ENCODE measurements around the gene PLXNA4.

PLXNA4 gene

DNA sequence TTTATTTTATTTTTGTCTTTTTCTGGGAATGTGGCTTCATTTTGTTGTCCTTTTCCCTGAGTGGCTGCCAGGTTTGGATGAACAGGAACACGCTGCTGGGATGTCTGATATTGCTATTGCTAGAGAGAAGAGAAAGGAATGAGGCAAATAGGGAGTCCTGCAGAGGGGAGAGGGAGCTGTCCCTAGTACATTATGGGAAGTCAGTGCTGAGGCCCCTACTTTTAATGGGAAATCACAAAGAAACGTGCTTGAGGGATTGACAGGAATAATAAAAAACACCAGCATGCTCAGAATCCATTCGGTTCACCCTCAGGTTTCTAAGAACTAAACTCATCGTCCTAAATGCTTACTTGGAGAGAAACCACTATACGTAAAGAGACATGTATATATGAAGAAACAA lies 306.6 kb downstream of the PLXNA4 start:
- H3K27ac ChIP-seq (replicated peaks), result no peak overlapping the region
- TF ChIP-seq, protein P1, sequence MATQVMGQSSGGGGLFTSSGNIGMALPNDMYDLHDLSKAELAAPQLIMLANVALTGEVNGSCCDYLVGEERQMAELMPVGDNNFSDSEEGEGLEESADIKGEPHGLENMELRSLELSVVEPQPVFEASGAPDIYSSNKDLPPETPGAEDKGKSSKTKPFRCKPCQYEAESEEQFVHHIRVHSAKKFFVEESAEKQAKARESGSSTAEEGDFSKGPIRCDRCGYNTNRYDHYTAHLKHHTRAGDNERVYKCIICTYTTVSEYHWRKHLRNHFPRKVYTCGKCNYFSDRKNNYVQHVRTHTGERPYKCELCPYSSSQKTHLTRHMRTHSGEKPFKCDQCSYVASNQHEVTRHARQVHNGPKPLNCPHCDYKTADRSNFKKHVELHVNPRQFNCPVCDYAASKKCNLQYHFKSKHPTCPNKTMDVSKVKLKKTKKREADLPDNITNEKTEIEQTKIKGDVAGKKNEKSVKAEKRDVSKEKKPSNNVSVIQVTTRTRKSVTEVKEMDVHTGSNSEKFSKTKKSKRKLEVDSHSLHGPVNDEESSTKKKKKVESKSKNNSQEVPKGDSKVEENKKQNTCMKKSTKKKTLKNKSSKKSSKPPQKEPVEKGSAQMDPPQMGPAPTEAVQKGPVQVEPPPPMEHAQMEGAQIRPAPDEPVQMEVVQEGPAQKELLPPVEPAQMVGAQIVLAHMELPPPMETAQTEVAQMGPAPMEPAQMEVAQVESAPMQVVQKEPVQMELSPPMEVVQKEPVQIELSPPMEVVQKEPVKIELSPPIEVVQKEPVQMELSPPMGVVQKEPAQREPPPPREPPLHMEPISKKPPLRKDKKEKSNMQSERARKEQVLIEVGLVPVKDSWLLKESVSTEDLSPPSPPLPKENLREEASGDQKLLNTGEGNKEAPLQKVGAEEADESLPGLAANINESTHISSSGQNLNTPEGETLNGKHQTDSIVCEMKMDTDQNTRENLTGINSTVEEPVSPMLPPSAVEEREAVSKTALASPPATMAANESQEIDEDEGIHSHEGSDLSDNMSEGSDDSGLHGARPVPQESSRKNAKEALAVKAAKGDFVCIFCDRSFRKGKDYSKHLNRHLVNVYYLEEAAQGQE (IDR thresholded peaks at IDR 0.05; ENCODE audit: insufficient replicate concordance, low read depth), result peak; percentile 59
- TF ChIP-seq, protein P2, sequence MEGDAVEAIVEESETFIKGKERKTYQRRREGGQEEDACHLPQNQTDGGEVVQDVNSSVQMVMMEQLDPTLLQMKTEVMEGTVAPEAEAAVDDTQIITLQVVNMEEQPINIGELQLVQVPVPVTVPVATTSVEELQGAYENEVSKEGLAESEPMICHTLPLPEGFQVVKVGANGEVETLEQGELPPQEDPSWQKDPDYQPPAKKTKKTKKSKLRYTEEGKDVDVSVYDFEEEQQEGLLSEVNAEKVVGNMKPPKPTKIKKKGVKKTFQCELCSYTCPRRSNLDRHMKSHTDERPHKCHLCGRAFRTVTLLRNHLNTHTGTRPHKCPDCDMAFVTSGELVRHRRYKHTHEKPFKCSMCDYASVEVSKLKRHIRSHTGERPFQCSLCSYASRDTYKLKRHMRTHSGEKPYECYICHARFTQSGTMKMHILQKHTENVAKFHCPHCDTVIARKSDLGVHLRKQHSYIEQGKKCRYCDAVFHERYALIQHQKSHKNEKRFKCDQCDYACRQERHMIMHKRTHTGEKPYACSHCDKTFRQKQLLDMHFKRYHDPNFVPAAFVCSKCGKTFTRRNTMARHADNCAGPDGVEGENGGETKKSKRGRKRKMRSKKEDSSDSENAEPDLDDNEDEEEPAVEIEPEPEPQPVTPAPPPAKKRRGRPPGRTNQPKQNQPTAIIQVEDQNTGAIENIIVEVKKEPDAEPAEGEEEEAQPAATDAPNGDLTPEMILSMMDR (IDR thresholded peaks at IDR 0.05; ENCODE audit: insufficient read depth, low read length), result no peak
- no peak for DNase-seq (ENCODE audit: low read depth in 1 of 2, low spot score in 1 of 2)
- no peak overlapping the region for H3K4me3 ChIP-seq (replicated peaks; ENCODE audit: insufficient read depth, low read length)
- no peaks in the 10 kb centered on the region for H3K27me3 ChIP-seq (ENCODE audit: insufficient read depth, poor library complexity, severe bottlenecking)

DNA sequence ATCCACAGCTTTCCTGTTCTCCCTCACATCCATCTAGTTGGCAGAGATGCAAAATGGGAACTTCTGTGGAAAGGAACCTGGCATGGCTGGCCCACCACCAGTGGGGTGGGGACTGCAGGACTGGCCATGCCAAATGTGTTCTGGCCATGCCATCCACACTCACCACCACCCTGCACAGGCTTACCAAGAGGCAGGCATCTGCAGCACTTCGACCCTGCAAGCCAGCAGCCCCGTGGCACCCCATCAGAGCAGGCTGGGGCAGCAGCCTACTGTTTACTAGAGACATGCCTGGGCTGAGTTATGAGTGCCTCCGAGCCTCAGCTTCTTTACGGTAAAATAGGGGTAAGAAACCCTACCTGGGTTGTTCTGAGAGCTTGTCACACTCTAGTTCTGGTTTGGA lies 313.1 kb downstream of the PLXNA4 start:
- Histone ChIP-seq H3K27ac (replicated peaks) (no peak overlapping the region), H3K27me3 (ENCODE audit: insufficient read depth, poor library complexity, severe bottlenecking) (no peaks in the 10 kb centered on the region), H3K4me3 (replicated peaks; ENCODE audit: insufficient read depth, low read length) (no peak overlapping the region)
- DNase-seq (ENCODE audit: low read depth in 1 of 2, low spot score in 1 of 2), result no peak
- TF ChIP-seq SPI1 (IDR thresholded peaks at IDR 0.05; ENCODE audit: borderline replicate concordance, low read depth), result no peak
- TF ChIP-seq GABPA (IDR thresholded peaks at IDR 0.05; ENCODE audit: low read depth), result no peak
- TF ChIP-seq, protein P1 (IDR thresholded peaks at IDR 0.05; ENCODE audit: insufficient replicate concordance, low read depth), result no peak
- no peak for TF ChIP-seq POLR2AphosphoS5 (IDR thresholded peaks at IDR 0.05; ENCODE audit: low read depth)
- TF ChIP-seq, protein P2 (IDR thresholded peaks at IDR 0.05; ENCODE audit: insufficient read depth, low read length), result no peak

DNA sequence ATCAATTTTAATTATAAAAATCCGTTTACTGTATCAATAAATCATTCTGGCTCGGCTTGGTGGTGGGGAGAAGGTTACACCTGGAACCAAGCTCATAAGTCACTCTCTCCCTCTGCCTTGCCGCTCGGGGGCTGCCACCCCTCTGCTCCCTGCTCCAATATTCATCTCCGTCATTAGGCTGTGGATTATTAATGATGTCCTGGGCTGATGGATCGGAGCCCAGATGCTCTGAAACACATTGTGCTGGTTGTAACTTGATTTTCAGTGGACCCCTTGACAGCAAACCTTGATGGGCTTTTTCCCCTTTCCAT lies 314.2 kb downstream of the PLXNA4 start:
- Histone ChIP-seq H3K27ac (replicated peaks) (no peak overlapping the region), H3K27me3 (ENCODE audit: insufficient read depth, poor library complexity, severe bottlenecking) (no peaks in the 10 kb centered on the region), H3K4me3 (replicated peaks; ENCODE audit: insufficient read depth, low read length) (no peak overlapping the region)
- DNase-seq (ENCODE audit: low read depth in 1 of 2, low spot score in 1 of 2), result no peak
- TF ChIP-seq, protein P1 (IDR thresholded peaks at IDR 0.05; ENCODE audit: insufficient replicate concordance, low read depth), result no peak
- TF ChIP-seq POLR2AphosphoS5 (IDR thresholded peaks at IDR 0.05; ENCODE audit: low read depth) (no peak), SPI1 (IDR thresholded peaks at IDR 0.05; ENCODE audit: borderline replicate concordance, low read depth) (no peak), GABPA (IDR thresholded peaks at IDR 0.05; ENCODE audit: low read depth) (no peak)
- TF ChIP-seq, protein P2 (IDR thresholded peaks at IDR 0.05; ENCODE audit: insufficient read depth, low read length), result no peak
